GM21515 (cell line): ENCODE data around the gene SLC25A34.
A peak's percentile ranks its signal among the peaks of the same experiment; 100 is the strongest.
"Not testable (repeated sequence)": the region's sequence is repeated elsewhere in the genome, so short reads cannot be mapped to it uniquely, and the experiment has no call there.

Experiments used
- ATAC-seq: cut with Tn5 transposase; IDR thresholded peaks from one replicate; pipeline ENCODE4 v1.9.1; 2021; ENCODE audit not compliant: unreplicated experiment

Gene SLC25A34

GRCh38 chr1:15736038-15736891, at the start of gene SLC25A34:
Gene SLC25A34, plus strand, starts transcription at chr1:15736258. Its CDS starts 228 bp downstream, at chr1:15736486.
- ATAC-seq = no peak

- ATAC-seq = no peak
Measured at GRCh38 chr1:15687446-15687845, 48.6 kb upstream of the SLC25A34 start.

- ATAC-seq = no peak
Measured at GRCh38 chr1:15690317-15690716, 45.7 kb upstream of the SLC25A34 start.

GRCh38 chr1:15691434-15692032, 44.5 kb upstream of the SLC25A34 start:
- no peak for ATAC-seq

GRCh38 chr1:15692121-15692682, 43.9 kb upstream of the SLC25A34 start:
- ATAC-seq = no peak

- no peak for ATAC-seq
Measured at GRCh38 chr1:15693371-15693770, 42.7 kb upstream of the SLC25A34 start.

GRCh38 chr1:15696956-15697521, 39.0 kb upstream of the SLC25A34 start:
- peak; percentile 93 for ATAC-seq

GRCh38 chr1:15698201-15698600, 37.9 kb upstream of the SLC25A34 start:
- no peak for ATAC-seq

- ATAC-seq = not testable (repeated sequence)
Measured at GRCh38 chr1:15699321-15699720, 36.7 kb upstream of the SLC25A34 start.

GRCh38 chr1:15700508-15700907, 35.5 kb upstream of the SLC25A34 start:
- ATAC-seq = no peak

- ATAC-seq = no peak
Measured at GRCh38 chr1:15701784-15702183, 34.3 kb upstream of the SLC25A34 start.

- no peak for ATAC-seq
Measured at GRCh38 chr1:15702722-15703550, 33.1 kb upstream of the SLC25A34 start.

GRCh38 chr1:15703562-15703961, 32.5 kb upstream of the SLC25A34 start:
- no peak for ATAC-seq

GRCh38 chr1:15704526-15705183, 31.4 kb upstream of the SLC25A34 start:
- ATAC-seq = no peak

GRCh38 chr1:15705184-15705566, 30.9 kb upstream of the SLC25A34 start:
- ATAC-seq = no peak

GRCh38 chr1:15706751-15707150, 29.3 kb upstream of the SLC25A34 start:
- no peak for ATAC-seq

- ATAC-seq = no peak
Measured at GRCh38 chr1:15707239-15707925, 28.7 kb upstream of the SLC25A34 start.

GRCh38 chr1:15708486-15709137, 27.4 kb upstream of the SLC25A34 start:
- ATAC-seq = no peak

- ATAC-seq = no peak
Measured at GRCh38 chr1:15709226-15709625, 26.8 kb upstream of the SLC25A34 start.
